Spleen (tissue), 7 donors: ENCODE data around the gene ZNF513.
A peak's percentile ranks its signal among the peaks of the same experiment; 100 is the strongest.

Experiments
- CTCF ChIP-seq, 11 experiments: fragments of 200-600 bp in 7 of 11; fragments of 450-650 bp in 4 of 11; sonication (generic) in 4 of 11; IDR thresholded peaks in 8 of 11; conservative IDR thresholded peaks in 3 of 11; 1 replicate in 7 of 11; 2 replicates in 4 of 11; pipeline versions ENCODE4 v1.4.0 to v1.8.0; 2016 to 2021; ENCODE audit warnings: antibody characterized with exemption in 11 of 11, inconsistent platforms in 4 of 11, mild to moderate bottlenecking in 1 of 11
- POLR2A ChIP-seq, 3 donors: fragments of 450-650 bp; IDR thresholded peaks; one replicate each; pipeline ENCODE4 v1.5.1; 2017; ENCODE audit warnings: antibody characterized with exemption in 3 of 3, mild to moderate bottlenecking in 1 of 3
- POLR2AphosphoS5 ChIP-seq, 3 donors: sonication (generic); formaldehyde crosslinking; IDR thresholded peaks; one replicate each; pipeline ENCODE4 v1.5.1; 2017; ENCODE audit warnings: antibody characterized with exemption in 3 of 3
- donor health status: DM: no; HTN: no; CAD: no; lungs with moderate emphysema.
- donor health status: DM: no; HTN: no; CAD: no.
- donor health status: DM: no; HTN: no; CAD: no.

DNA sequence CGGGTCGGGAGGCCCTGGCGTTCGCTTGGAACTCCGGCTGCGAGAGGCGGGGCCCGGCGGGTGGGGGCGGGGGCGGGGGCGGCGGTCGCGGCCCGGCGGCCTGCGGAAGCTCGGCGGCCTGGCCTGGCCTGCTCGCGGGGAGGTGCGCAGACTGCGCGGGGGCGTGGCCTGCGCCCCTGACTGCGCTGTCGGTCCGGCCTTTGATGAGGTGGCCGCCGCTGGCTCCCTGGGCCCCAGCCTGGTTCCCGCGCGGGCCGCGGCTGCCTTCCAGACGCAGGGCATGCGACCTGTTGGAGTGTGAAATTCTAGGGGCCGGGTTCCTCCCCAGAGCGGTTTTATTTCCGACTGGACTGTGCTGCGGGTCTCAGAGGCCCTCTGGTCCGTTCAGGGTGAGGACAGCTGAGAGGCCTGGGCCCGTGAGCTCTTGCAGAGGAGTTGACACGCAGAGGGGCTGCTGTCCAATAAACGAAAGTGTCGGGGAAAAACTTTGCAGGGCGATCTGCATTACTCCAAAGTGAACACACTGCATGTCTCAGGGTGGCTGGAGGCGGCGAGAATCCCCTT lies 48.5 kb upstream of the ZNF513 start:
- TF ChIP-seq CTCF (IDR thresholded peaks at IDR 0.05 in 8 of 11, conservative IDR thresholded peaks at IDR 0.05 in 3 of 11) (peak in 1 of 11 experiments; percentile 4), POLR2A (IDR thresholded peaks at IDR 0.05) (no peak), POLR2AphosphoS5 (IDR thresholded peaks at IDR 0.05) (no peak)
